ENCODE data around the gene IL1A.

GRCh38 chr2:112737542-112738232, 46.6 kb downstream of the IL1A start:
- TF ChIP-seq BACH2 (CRISPR knock-in tag; IDR thresholded peaks at IDR 0.05; ENCODE audit: borderline replicate concordance) = no peak
- no peak for TF ChIP-seq ZFP3 (CRISPR knock-in tag; IDR thresholded peaks at IDR 0.05)
- no peak for TF ChIP-seq ZFP30 (CRISPR knock-in tag; IDR thresholded peaks at IDR 0.05)
- no peak for TF ChIP-seq GLIS3 (CRISPR knock-in tag; IDR thresholded peaks at IDR 0.05)
- no peak for TF ChIP-seq CSDC2 (CRISPR knock-in tag; IDR thresholded peaks at IDR 0.05)
- no peak for TF ChIP-seq PATZ1 (CRISPR knock-in tag; IDR thresholded peaks at IDR 0.05; ENCODE audit: borderline replicate concordance)
- TF ChIP-seq CSRNP3 (CRISPR knock-in tag; IDR thresholded peaks at IDR 0.05) = no peak
- TF ChIP-seq ZNF8 (CRISPR knock-in tag; IDR thresholded peaks at IDR 0.05) = no peak
- TF ChIP-seq OSR1 (CRISPR knock-in tag; IDR thresholded peaks at IDR 0.05) = no peak
- TF ChIP-seq ZNF565 (CRISPR knock-in tag; conservative IDR thresholded peaks at IDR 0.05; ENCODE audit: low read depth) = no peak
- TF ChIP-seq TOX (CRISPR knock-in tag; IDR thresholded peaks at IDR 0.05; ENCODE audit: borderline replicate concordance) = no peak
- no peak for TF ChIP-seq ESRRG (CRISPR knock-in tag; IDR thresholded peaks at IDR 0.05)
- TF ChIP-seq SNAI2 (CRISPR knock-in tag; IDR thresholded peaks at IDR 0.05) = no peak
- no peak for TF ChIP-seq ZNF70 (CRISPR knock-in tag; IDR thresholded peaks at IDR 0.05)
